ENCODE results near the gene RAB6B. TPM values are rescaled to one million over a fixed set of nuclear protein-coding genes. Genes with fewer than 3 reads are reported as not detected.

The RAB6B gene
- total RNA-seq, 1 donor: 0.36 TPM

- TF ChIP-seq CTCF (IDR thresholded peaks at IDR 0.05; ENCODE audit: insufficient read depth, low read length): no peak
- no peak overlapping the region for H3K4me3 ChIP-seq (ENCODE audit: low read depth, low read length)
- no peak for DNase-seq (ENCODE audit: low read depth)
Observed at GRCh38 chr3:133878518-133878917, 17.2 kb downstream of the RAB6B start.

- no peak for DNase-seq (ENCODE audit: low read depth)
- no peak overlapping the region for H3K4me3 ChIP-seq (ENCODE audit: low read depth, low read length)
- TF ChIP-seq CTCF (IDR thresholded peaks at IDR 0.05; ENCODE audit: insufficient read depth, low read length): no peak
Observed at GRCh38 chr3:133877221-133877620, 18.5 kb downstream of the RAB6B start.

GRCh38 chr3:133874761-133875438, 20.8 kb downstream of the RAB6B start:
- DNase-seq (ENCODE audit: low read depth): no peak
- H3K4me3 ChIP-seq (ENCODE audit: low read depth, low read length): no peak overlapping the region
- TF ChIP-seq CTCF (IDR thresholded peaks at IDR 0.05; ENCODE audit: insufficient read depth, low read length): no peak

GRCh38 chr3:133874344-133874743, 21.3 kb downstream of the RAB6B start:
- DNase-seq (ENCODE audit: low read depth): no peak
- TF ChIP-seq CTCF (IDR thresholded peaks at IDR 0.05; ENCODE audit: insufficient read depth, low read length): no peak
- no peak overlapping the region for H3K4me3 ChIP-seq (ENCODE audit: low read depth, low read length)

GRCh38 chr3:133872781-133873180, 22.9 kb downstream of the RAB6B start:
- no peak for TF ChIP-seq CTCF (IDR thresholded peaks at IDR 0.05; ENCODE audit: insufficient read depth, low read length)
- DNase-seq (ENCODE audit: low read depth): no peak
- no peak overlapping the region for H3K4me3 ChIP-seq (ENCODE audit: low read depth, low read length)

- TF ChIP-seq CTCF (IDR thresholded peaks at IDR 0.05; ENCODE audit: insufficient read depth, low read length): no peak
- no peak overlapping the region for H3K4me3 ChIP-seq (ENCODE audit: low read depth, low read length)
- DNase-seq (ENCODE audit: low read depth): no peak
Observed at GRCh38 chr3:133872161-133872560, 23.5 kb downstream of the RAB6B start.
